Fibroblast of gingiva (primary cell): ENCODE results near the gene PHACTR3.

Source experiments
- DNase-seq: peaks from one replicate; pipeline ENCODE4 v3.0.0-alpha.2; 2011; ENCODE audit warnings: low read depth

The PHACTR3 gene

GRCh38 chr20:59698598-59698997 lies 94.3 kb downstream of the PHACTR3 start:
- DNase-seq = no peak

GRCh38 chr20:59701236-59701635 lies 96.9 kb downstream of the PHACTR3 start:
- DNase-seq = no peak

- no peak for DNase-seq
These were observed 98.7 kb downstream of the PHACTR3 start for GRCh38 chr20:59703046-59703445.

GRCh38 chr20:59705651-59706399 lies 101.5 kb downstream of the PHACTR3 start:
- DNase-seq = no peak

- no peak for DNase-seq
These were observed 102.0 kb downstream of the PHACTR3 start for GRCh38 chr20:59706400-59706693.

GRCh38 chr20:59708326-59708725 lies 104.0 kb downstream of the PHACTR3 start:
- DNase-seq = no peak

GRCh38 chr20:59709636-59710035 lies 105.3 kb downstream of the PHACTR3 start:
- DNase-seq = no peak

GRCh38 chr20:59718071-59718470 lies 113.7 kb downstream of the PHACTR3 start:
- no peak for DNase-seq

GRCh38 chr20:59718751-59719150 lies 114.4 kb downstream of the PHACTR3 start:
- DNase-seq = no peak

- no peak for DNase-seq
These were observed 115.7 kb downstream of the PHACTR3 start for GRCh38 chr20:59720013-59720412.

GRCh38 chr20:59721386-59721785 lies 117.0 kb downstream of the PHACTR3 start:
- DNase-seq = no peak

GRCh38 chr20:59723108-59723500 lies 118.8 kb downstream of the PHACTR3 start:
- DNase-seq = no peak

GRCh38 chr20:59723607-59724456 lies 119.5 kb downstream of the PHACTR3 start:
- no peak for DNase-seq

GRCh38 chr20:59724457-59725366 lies 120.4 kb downstream of the PHACTR3 start:
- DNase-seq = no peak

- DNase-seq = no peak
These were observed 121.3 kb downstream of the PHACTR3 start for GRCh38 chr20:59725476-59726280.

- no peak for DNase-seq
These were observed 121.9 kb downstream of the PHACTR3 start for GRCh38 chr20:59726281-59726595.

- DNase-seq = no peak
These were observed 124.5 kb downstream of the PHACTR3 start for GRCh38 chr20:59728722-59729430.

GRCh38 chr20:59729506-59729905 lies 125.2 kb downstream of the PHACTR3 start:
- DNase-seq = no peak

GRCh38 chr20:59730722-59731121 lies 126.4 kb downstream of the PHACTR3 start:
- DNase-seq = no peak

- no peak for DNase-seq
These were observed 127.0 kb downstream of the PHACTR3 start for GRCh38 chr20:59731376-59731775.

- no peak for DNase-seq
These were observed 129.0 kb downstream of the PHACTR3 start for GRCh38 chr20:59733351-59733750.
